Left hindlimb (tissue), 1 donor: ENCODE measurements around the gene GAK.

Experiments used
- DNase-seq: peaks from one replicate; pipeline ENCODE4 v3.0.0-alpha.2; 2018

GAK gene

GRCh38 chr4:906339-907102 is 25.6 kb downstream of the GAK start:
- no peak for DNase-seq

- DNase-seq: no peak
Measured at GRCh38 chr4:905485-906338, 26.4 kb downstream of the GAK start.

- DNase-seq: no peak
Measured at GRCh38 chr4:903066-904046, 28.8 kb downstream of the GAK start.

- no peak for DNase-seq
Measured at GRCh38 chr4:901192-901910, 30.8 kb downstream of the GAK start.

- DNase-seq: no peak
Measured at GRCh38 chr4:900721-901120, 31.4 kb downstream of the GAK start.

GRCh38 chr4:900073-900472 is 32.0 kb downstream of the GAK start:
- no peak for DNase-seq

- no peak for DNase-seq
Measured at GRCh38 chr4:899556-899906, 32.6 kb downstream of the GAK start.

- no peak for DNase-seq
Measured at GRCh38 chr4:898869-899555, 33.1 kb downstream of the GAK start.

- no peak for DNase-seq
Measured at GRCh38 chr4:898123-898522, 34.0 kb downstream of the GAK start.

GRCh38 chr4:896630-897029 is 35.5 kb downstream of the GAK start:
- DNase-seq: no peak

- DNase-seq: no peak
Measured at GRCh38 chr4:896216-896615, 35.9 kb downstream of the GAK start.

GRCh38 chr4:895596-895995 is 36.5 kb downstream of the GAK start:
- no peak for DNase-seq

- DNase-seq: no peak
Measured at GRCh38 chr4:893995-894705, 38.0 kb downstream of the GAK start.

- DNase-seq: no peak
Measured at GRCh38 chr4:893276-893994, 38.7 kb downstream of the GAK start.

GRCh38 chr4:892780-893179 is 39.3 kb downstream of the GAK start:
- no peak for DNase-seq

- DNase-seq: no peak
Measured at GRCh38 chr4:891747-892146, 40.4 kb downstream of the GAK start.

GRCh38 chr4:890036-890695 is 42.0 kb downstream of the GAK start:
- DNase-seq: no peak

GRCh38 chr4:889516-889915 is 42.6 kb downstream of the GAK start:
- DNase-seq: no peak

GRCh38 chr4:888029-888428 is 44.1 kb downstream of the GAK start:
- no peak for DNase-seq
